Spleen (tissue), 11 donors: ENCODE data around the gene MACROD2. TPM values are rescaled to one million over a fixed set of nuclear protein-coding genes. Genes with fewer than 3 reads are reported as not detected.

ENCODE experiments used
- DNase-seq: peaks from one replicate; pipeline ENCODE4 v3.0.0-alpha.2; 2020
- H3K27ac ChIP-seq, 8 donors: fragments of 200-600 bp; sonication (generic) in 7 of 8; 1 replicate in 4 of 8; 2 replicates in 4 of 8; pipeline versions ENCODE4 v1.5.0 to v1.8.0; 2016 to 2021; ENCODE audit warnings: inconsistent platforms in 4 of 8, mild to moderate bottlenecking in 4 of 8, moderate library complexity in 1 of 8
- H3K27me3 ChIP-seq, 7 donors: fragments of 200-600 bp; sonication (generic) in 6 of 7; replicated peaks in 1 of 7; 1 replicate in 4 of 7; 2 replicates in 3 of 7; pipeline versions ENCODE4 v1.5.0 to v1.8.0; 2016 to 2021; ENCODE audit warnings: inconsistent platforms in 3 of 7, mild to moderate bottlenecking in 1 of 7
- H3K36me3 ChIP-seq, 6 donors: fragments of 200-600 bp; sonication (generic) in 5 of 6; 1 replicate in 4 of 6; 2 replicates in 2 of 6; pipeline versions ENCODE4 v1.5.0 to v1.8.0; 2016 to 2021; ENCODE audit warnings: inconsistent platforms in 2 of 6
- H3K4me1 ChIP-seq, 6 donors: fragments of 200-600 bp; sonication (generic) in 5 of 6; 1 replicate in 3 of 6; 2 replicates in 3 of 6; pipeline versions ENCODE4 v1.5.0 to v1.8.0; 2016 to 2021; ENCODE audit warnings: inconsistent platforms in 3 of 6
- H3K4me3 ChIP-seq, 8 donors: fragments of 200-600 bp; sonication (generic) in 7 of 8; 1 replicate in 4 of 8; 2 replicates in 4 of 8; pipeline versions ENCODE4 v1.5.0 to v1.8.0; 2016 to 2021; ENCODE audit warnings: inconsistent platforms in 4 of 8, mild to moderate bottlenecking in 4 of 8, moderate library complexity in 2 of 8
- H3K9me3 ChIP-seq, 8 donors: fragments of 200-600 bp; sonication (generic) in 7 of 8; 1 replicate in 4 of 8; 2 replicates in 4 of 8; pipeline versions ENCODE4 v1.5.0 to v1.8.0; 2016 to 2021; ENCODE audit warnings: inconsistent platforms in 4 of 8
- CTCF ChIP-seq, 11 experiments: fragments of 200-600 bp in 7 of 11; fragments of 450-650 bp in 4 of 11; sonication (generic) in 4 of 11; IDR thresholded peaks in 8 of 11; conservative IDR thresholded peaks in 3 of 11; 1 replicate in 7 of 11; 2 replicates in 4 of 11; pipeline versions ENCODE4 v1.4.0 to v1.8.0; 2016 to 2021; ENCODE audit warnings: antibody characterized with exemption in 11 of 11, inconsistent platforms in 4 of 11, mild to moderate bottlenecking in 1 of 11
- POLR2A ChIP-seq, 3 donors: fragments of 450-650 bp; IDR thresholded peaks; one replicate each; pipeline ENCODE4 v1.5.1; 2017; ENCODE audit warnings: antibody characterized with exemption in 3 of 3, mild to moderate bottlenecking in 1 of 3
- POLR2AphosphoS5 ChIP-seq, 3 donors: sonication (generic); formaldehyde crosslinking; IDR thresholded peaks; one replicate each; pipeline ENCODE4 v1.5.1; 2017; ENCODE audit warnings: antibody characterized with exemption in 3 of 3
- WGBS, 5 donors: extraction: QIAGEN DNeasy Blood & Tissue Kit in 3 of 5; methylation state at CpG; one replicate each; pipeline versions ENCODE4 v1.1.5 to v1.1.7; 2013 to 2018; 5-methylcytosine and 5-hydroxymethylcytosine counted together
- intact Hi-C: fragments of 100-400 bp; cut with DNase I; formaldehyde crosslinking; loops from one replicate; pipeline ENCODE4 v1.15.0; 2023; ENCODE audit warnings: low total_unique reads
- polyA plus RNA-seq, 3 donors: library from polyadenylated mRNA; stranded (reverse); fragments of 200-250 nt; gene quantifications; one replicate each; pipeline ENCODE4 v1.2.1, GENCODE V29; 2013
- total RNA-seq, 7 donors: library from RNA; depleted of rRNA in 3 of 7; stranded (reverse); fragments of >200 nt in 3 of 7; fragmentation: NEBNext Ultra II Directional in 4 of 7; extraction: Animal tissue kit (Norgen Biotek cat#: 25700) in 4 of 7; gene quantifications; one replicate each; pipeline versions ENCODE4 v1.1.0 to v1.2.1, GENCODE V29; 2016 to 2021
- donor health status: healthy with polysubstance abuse.
- donor health status: DM: no; HTN: no; CAD: no; lungs with moderate emphysema.
- donor health status: DM: no; HTN: no; CAD: no.
- donor health status: Bipolar disorder and iron deficiency.
- donor health status: healthy.
- donor health status: DM: no; HTN: no; CAD: no.
- donor health status: DM: yes; HTN: yes; CAD: no.

The MACROD2 gene
- total and polyA plus RNA-seq, 10 donors, result 1.5 to 4.7 (median 3.4) TPM

- Histone ChIP-seq H3K4me3 (no peak overlapping the region), H3K27ac (no peak overlapping the region), H3K36me3 (no peaks in the 10 kb centered on the region), H3K4me1 (no peaks in the 10 kb centered on the region), H3K9me3 (peaks cover 0 to 27% (median 2%) of the 10 kb centered on the region in 8 donors), H3K27me3 (no peaks in the 10 kb centered on the region)
- intact Hi-C loops, result no loop called here
- 62 to 80% (median 73%) methylated on average over 5 of the region's 5 CpGs for WGBS, 5 donors
- no peak for DNase-seq
- TF ChIP-seq POLR2A (IDR thresholded peaks at IDR 0.05), result no peak
- TF ChIP-seq POLR2AphosphoS5 (IDR thresholded peaks at IDR 0.05), result no peak
- TF ChIP-seq CTCF (IDR thresholded peaks at IDR 0.05 in 8 of 11, conservative IDR thresholded peaks at IDR 0.05 in 3 of 11), result no peak
These were observed 1060.9 kb downstream of the MACROD2 start for GRCh38 chr20:15056246-15056645.

GRCh38 chr20:15058841-15059240 lies 1063.5 kb downstream of the MACROD2 start:
- H3K4me1 ChIP-seq, result no peaks in the 10 kb centered on the region
- H3K4me3 ChIP-seq, result no peak overlapping the region
- DNase-seq, result no peak
- H3K36me3 ChIP-seq, result no peaks in the 10 kb centered on the region
- H3K27me3 ChIP-seq, result no peaks in the 10 kb centered on the region
- WGBS, 5 donors, result 71 to 90% (median 79%) methylated on average over 3 of the region's 3 CpGs
- intact Hi-C loops, result no loop called here
- TF ChIP-seq POLR2A (IDR thresholded peaks at IDR 0.05), result no peak
- no peak for TF ChIP-seq POLR2AphosphoS5 (IDR thresholded peaks at IDR 0.05)
- TF ChIP-seq CTCF (IDR thresholded peaks at IDR 0.05 in 8 of 11, conservative IDR thresholded peaks at IDR 0.05 in 3 of 11), result no peak
- H3K9me3 ChIP-seq, result peaks cover 0 to 11% (median 0%) of the 10 kb centered on the region in 8 donors
- H3K27ac ChIP-seq, result no peak overlapping the region

DNA sequence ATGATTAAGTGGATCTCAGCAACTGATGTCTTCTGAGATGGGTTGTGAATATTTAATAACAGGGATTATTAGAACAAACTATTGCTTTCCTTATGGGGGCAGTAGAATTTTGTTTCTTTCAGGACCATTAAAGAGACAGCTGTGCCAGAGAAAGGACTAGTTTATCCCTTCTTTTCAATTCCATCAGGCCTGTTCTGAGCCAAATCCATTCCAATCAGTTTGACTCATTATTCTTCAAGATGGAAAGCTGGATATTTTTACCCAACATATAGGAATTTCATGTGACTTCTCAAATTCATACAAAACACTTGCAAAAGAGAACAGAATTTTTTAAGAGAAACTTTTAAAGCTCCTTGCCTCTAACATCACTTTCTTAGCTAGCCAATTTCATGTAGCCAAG lies 1064.1 kb downstream of the MACROD2 start:
- DNase-seq, result no peak
- H3K4me3 ChIP-seq, result no peak overlapping the region
- H3K27ac ChIP-seq, result no peak overlapping the region
- TF ChIP-seq POLR2AphosphoS5 (IDR thresholded peaks at IDR 0.05) (no peak), POLR2A (IDR thresholded peaks at IDR 0.05) (no peak), CTCF (IDR thresholded peaks at IDR 0.05 in 8 of 11, conservative IDR thresholded peaks at IDR 0.05 in 3 of 11) (no peak)
- H3K4me1 ChIP-seq, result no peaks in the 10 kb centered on the region
- no peaks in the 10 kb centered on the region for H3K36me3 ChIP-seq
- H3K27me3 ChIP-seq, result no peaks in the 10 kb centered on the region
- intact Hi-C loops, result no loop called here
- H3K9me3 ChIP-seq, result peaks cover 0 to 7% (median 0%) of the 10 kb centered on the region in 8 donors

GRCh38 chr20:15060265-15061060 lies 1065.1 kb downstream of the MACROD2 start:
- Histone ChIP-seq H3K4me1 (no peaks in the 10 kb centered on the region), H3K27ac (no peak overlapping the region), H3K4me3 (no peak overlapping the region), H3K36me3 (no peaks in the 10 kb centered on the region), H3K9me3 (peaks cover 0 to 6% (median 0%) of the 10 kb centered on the region in 8 donors), H3K27me3 (no peaks in the 10 kb centered on the region)
- intact Hi-C loops, result no loop called here
- TF ChIP-seq POLR2AphosphoS5 (IDR thresholded peaks at IDR 0.05) (no peak), POLR2A (IDR thresholded peaks at IDR 0.05) (no peak), CTCF (IDR thresholded peaks at IDR 0.05 in 8 of 11, conservative IDR thresholded peaks at IDR 0.05 in 3 of 11) (no peak)
- WGBS, 5 donors, result 78 to 88% (median 84%) methylated on average over 8 of the region's 8 CpGs
- no peak for DNase-seq
